ENCODE results near the gene MIS18BP1. TPM values are rescaled to one million over a fixed set of nuclear protein-coding genes. Genes with fewer than 3 reads are reported as not detected.

The MIS18BP1 gene
- total RNA-seq, 3 donors from 2014 or later: 46.7 to 64.4 (median 48.5) TPM

DNA sequence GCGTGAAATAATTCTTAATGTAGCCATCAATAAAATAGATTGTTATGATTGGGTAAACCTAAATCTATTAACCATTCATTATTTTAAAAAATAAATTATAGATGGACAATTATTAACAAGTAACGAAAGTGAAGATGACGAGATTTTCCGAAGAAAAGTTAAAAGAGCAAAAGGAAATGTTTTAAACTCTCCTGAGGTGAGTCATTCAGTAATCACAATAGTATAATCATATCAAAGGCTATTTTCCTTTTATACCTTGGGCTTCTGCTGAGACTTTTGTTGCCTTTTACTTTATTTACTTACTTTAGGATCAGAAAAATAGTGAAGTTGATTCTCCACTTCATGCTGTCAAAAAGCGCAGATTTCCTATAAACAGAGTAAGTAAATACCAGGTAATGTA lies 71.7 kb downstream of the MIS18BP1 start:
- H3K4me1 ChIP-seq: no peaks in the 10 kb centered on the region
- no peak for DNase-seq (ENCODE audit: low spot score in 2 of 2)
- TF ChIP-seq, protein P1, sequence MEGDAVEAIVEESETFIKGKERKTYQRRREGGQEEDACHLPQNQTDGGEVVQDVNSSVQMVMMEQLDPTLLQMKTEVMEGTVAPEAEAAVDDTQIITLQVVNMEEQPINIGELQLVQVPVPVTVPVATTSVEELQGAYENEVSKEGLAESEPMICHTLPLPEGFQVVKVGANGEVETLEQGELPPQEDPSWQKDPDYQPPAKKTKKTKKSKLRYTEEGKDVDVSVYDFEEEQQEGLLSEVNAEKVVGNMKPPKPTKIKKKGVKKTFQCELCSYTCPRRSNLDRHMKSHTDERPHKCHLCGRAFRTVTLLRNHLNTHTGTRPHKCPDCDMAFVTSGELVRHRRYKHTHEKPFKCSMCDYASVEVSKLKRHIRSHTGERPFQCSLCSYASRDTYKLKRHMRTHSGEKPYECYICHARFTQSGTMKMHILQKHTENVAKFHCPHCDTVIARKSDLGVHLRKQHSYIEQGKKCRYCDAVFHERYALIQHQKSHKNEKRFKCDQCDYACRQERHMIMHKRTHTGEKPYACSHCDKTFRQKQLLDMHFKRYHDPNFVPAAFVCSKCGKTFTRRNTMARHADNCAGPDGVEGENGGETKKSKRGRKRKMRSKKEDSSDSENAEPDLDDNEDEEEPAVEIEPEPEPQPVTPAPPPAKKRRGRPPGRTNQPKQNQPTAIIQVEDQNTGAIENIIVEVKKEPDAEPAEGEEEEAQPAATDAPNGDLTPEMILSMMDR (IDR thresholded peaks at IDR 0.05): no peak
- TF ChIP-seq POLR2A (IDR thresholded peaks at IDR 0.05) (no peak), POLR2AphosphoS5 (IDR thresholded peaks at IDR 0.05) (no peak)
- no peak overlapping the region for H3K27ac ChIP-seq
- H3K9me3 ChIP-seq: no peaks in the 10 kb centered on the region
- no peaks in the 10 kb centered on the region for H3K27me3 ChIP-seq
- no peaks in the 10 kb centered on the region for H3K36me3 ChIP-seq
- intact Hi-C loops (cut with DNase I; ENCODE audit: low total_unique reads): no loop called here
- H3K4me3 ChIP-seq: no peak overlapping the region

DNA sequence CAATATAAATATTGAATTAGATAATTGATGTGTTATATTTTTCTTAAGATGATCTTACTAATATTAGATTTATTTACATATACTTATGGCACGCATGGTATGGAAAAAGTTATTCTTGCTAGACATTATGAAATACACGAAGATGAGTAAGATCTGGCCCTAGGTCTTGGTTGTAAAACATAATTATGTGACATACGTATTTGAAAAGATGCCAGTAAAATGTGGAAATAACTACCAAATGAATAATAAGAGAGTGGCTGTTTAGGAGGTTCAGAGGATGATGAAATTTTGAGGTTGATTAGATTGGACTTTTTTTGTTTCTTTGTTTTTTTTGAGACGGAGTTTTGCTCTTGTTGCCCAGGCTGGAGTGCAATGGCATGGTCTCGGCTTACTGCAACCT lies 75.9 kb downstream of the MIS18BP1 start:
- no peaks in the 10 kb centered on the region for H3K9me3 ChIP-seq
- no peak overlapping the region for H3K27ac ChIP-seq
- H3K36me3 ChIP-seq: no peaks in the 10 kb centered on the region
- intact Hi-C loops (cut with DNase I; ENCODE audit: low total_unique reads): no loop called here
- TF ChIP-seq POLR2AphosphoS5 (IDR thresholded peaks at IDR 0.05) (no peak), POLR2A (IDR thresholded peaks at IDR 0.05) (no peak)
- TF ChIP-seq, protein P1 (IDR thresholded peaks at IDR 0.05): no peak
- no peaks in the 10 kb centered on the region for H3K4me1 ChIP-seq
- no peaks in the 10 kb centered on the region for H3K27me3 ChIP-seq
- H3K4me3 ChIP-seq: no peak overlapping the region
- DNase-seq (ENCODE audit: low spot score in 2 of 2): no peak

DNA sequence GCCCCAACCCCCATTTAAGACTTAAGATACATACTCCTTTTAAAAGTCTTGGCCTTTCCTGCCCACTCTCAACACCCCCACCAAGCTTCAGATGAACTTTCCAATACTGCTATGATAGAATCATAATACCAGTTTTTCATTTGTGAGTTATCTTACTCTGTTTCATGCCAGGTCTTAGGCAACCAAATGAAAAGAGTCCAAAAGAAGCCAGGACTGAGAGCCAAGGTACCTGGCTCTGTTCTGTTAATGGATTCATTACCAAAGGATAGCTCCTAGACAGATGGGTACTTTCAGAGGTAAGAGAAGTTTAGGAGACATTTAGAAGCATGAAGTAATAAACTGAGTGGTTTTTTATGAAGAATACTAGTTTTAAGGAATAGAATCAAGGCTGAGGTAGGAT lies 83.1 kb downstream of the MIS18BP1 start:
- no peaks in the 10 kb centered on the region for H3K4me1 ChIP-seq
- peaks cover 4% of the 10 kb centered on the region for H3K36me3 ChIP-seq
- no peak overlapping the region for H3K27ac ChIP-seq
- no peak overlapping the region for H3K4me3 ChIP-seq
- TF ChIP-seq, protein P1 (IDR thresholded peaks at IDR 0.05): no peak
- TF ChIP-seq POLR2A (IDR thresholded peaks at IDR 0.05) (no peak), POLR2AphosphoS5 (IDR thresholded peaks at IDR 0.05) (no peak)
- intact Hi-C loops (cut with DNase I; ENCODE audit: low total_unique reads): no loop called here
- H3K27me3 ChIP-seq: no peaks in the 10 kb centered on the region
- DNase-seq (ENCODE audit: low spot score in 2 of 2): no peak
- H3K9me3 ChIP-seq: no peaks in the 10 kb centered on the region

DNA sequence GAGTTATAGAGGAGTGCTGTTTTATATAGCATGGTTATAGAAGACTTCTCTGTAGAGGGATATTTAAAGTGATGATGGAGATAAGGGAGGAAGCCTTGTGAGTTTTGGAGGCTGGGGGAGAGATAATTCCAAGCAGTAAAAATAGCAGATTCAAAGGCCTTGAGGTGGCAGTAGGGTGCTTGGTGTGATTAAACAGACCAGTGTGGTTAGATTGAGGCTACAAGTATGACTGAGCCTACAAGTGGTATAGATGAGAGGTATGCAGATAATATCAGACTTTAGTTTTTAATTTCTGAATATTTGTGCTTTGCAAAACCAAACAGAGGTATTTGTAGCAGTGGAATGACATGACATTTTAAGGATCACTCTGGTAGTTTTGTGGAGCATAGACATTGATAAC lies 96.9 kb downstream of the MIS18BP1 start:
- H3K9me3 ChIP-seq: no peaks in the 10 kb centered on the region
- intact Hi-C loops (cut with DNase I; ENCODE audit: low total_unique reads): no loop called here
- H3K27me3 ChIP-seq: no peaks in the 10 kb centered on the region
- no peak for DNase-seq (ENCODE audit: low spot score in 2 of 2)
- no peak overlapping the region for H3K27ac ChIP-seq
- H3K4me3 ChIP-seq: no peak overlapping the region
- no peaks in the 10 kb centered on the region for H3K36me3 ChIP-seq
- TF ChIP-seq POLR2A (IDR thresholded peaks at IDR 0.05) (no peak), POLR2AphosphoS5 (IDR thresholded peaks at IDR 0.05) (no peak)
- TF ChIP-seq, protein P1 (IDR thresholded peaks at IDR 0.05): no peak
- no peaks in the 10 kb centered on the region for H3K4me1 ChIP-seq

Other genes starting within 250 kb of the MIS18BP1 start
- gene PRPF39, start 169.1 kb downstream of the MIS18BP1 start, total RNA-seq: 10 to 100 TPM; 29.8 to 54.4 (median 48.8) TPM
- gene FKBP3, start 118.7 kb downstream of the MIS18BP1 start, total RNA-seq: 10 to 100 TPM; 25.8 to 41.3 (median 41.0) TPM
- gene FANCM, start 117.3 kb downstream of the MIS18BP1 start, total RNA-seq: 10 to 100 TPM in 1 of 3 donors, 1 to 10 TPM in 2; 8.2 to 17.4 (median 8.5) TPM